NOMO-1 treated with dmso at 0.1 percent for 144 hours (cell line): ENCODE data around the gene TEX54.
"Not testable (repeated sequence)": the region's sequence is repeated elsewhere in the genome, so short reads cannot be mapped to it uniquely, and the experiment has no call there.

ENCODE experiments used
- DNase-seq: peaks from one replicate; lab custom pipeline; 2025; ENCODE audit not compliant: unreplicated experiment; lab: John Stamatoyannopoulos, UW

Gene TEX54

DNA sequence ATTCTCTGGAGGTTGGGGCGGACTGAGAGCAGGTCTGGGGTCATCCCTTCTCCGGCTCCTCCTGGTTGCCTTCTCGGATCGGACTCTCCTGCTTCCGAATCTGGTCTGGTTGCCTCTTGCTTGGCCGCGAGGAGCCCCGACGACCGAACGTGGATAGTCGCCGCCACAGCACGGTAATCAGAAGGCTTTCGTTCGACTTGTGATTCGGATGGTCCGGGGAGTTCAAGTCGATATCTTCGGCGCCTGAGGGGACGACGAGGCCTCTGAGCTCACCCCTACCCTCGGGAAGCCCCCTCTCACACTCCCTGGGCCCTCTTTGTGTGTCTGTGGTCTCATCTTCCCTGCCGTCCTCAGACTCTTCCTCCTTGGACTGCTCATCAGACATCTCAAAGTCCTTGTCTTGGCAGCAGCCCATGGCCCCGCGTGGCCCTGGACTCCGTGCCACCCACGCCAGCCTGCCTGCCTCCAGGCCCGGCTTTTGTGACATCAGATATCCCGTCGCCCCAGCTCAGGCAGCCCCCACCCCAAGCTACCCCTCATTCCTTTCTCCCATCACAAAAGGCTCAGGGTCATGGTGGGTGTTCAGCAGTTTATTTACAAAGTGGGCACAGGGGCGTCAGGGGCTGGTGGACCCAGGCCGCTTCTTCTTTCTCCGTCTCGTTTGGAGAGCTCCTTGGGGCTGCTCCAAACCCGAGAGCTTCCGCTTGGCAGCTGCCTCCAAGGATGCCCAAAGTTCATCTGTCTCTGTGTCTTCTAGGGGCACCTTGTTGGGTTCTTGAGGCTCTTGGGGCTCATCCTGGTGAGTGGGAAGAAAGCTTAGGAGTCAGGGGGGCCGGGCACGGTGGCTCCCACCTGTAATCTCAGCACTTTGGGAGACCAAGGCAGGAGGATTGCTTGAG is at the start of gene TEX54:
TEX54 (minus strand) TSS at position 506 of the 899 bp plus-strand sequence.
- DNase-seq: no peak

DNA sequence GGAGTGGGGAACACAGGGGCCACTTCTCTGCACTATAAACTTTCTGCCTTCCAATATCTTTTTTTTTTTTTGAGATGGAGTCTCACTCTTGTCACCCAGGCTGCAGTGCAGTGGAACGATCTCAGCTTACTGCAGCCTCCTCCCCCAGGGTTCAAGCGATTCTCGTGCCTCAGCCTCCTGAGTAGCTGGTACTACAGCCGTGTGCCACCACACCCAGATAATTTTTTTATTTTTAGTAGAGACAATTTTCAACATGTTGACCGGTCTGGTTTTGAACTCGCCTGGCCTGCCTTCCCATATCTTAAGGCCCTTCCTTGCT is 49.7 kb upstream of the TEX54 start:
- DNase-seq: no peak

DNA sequence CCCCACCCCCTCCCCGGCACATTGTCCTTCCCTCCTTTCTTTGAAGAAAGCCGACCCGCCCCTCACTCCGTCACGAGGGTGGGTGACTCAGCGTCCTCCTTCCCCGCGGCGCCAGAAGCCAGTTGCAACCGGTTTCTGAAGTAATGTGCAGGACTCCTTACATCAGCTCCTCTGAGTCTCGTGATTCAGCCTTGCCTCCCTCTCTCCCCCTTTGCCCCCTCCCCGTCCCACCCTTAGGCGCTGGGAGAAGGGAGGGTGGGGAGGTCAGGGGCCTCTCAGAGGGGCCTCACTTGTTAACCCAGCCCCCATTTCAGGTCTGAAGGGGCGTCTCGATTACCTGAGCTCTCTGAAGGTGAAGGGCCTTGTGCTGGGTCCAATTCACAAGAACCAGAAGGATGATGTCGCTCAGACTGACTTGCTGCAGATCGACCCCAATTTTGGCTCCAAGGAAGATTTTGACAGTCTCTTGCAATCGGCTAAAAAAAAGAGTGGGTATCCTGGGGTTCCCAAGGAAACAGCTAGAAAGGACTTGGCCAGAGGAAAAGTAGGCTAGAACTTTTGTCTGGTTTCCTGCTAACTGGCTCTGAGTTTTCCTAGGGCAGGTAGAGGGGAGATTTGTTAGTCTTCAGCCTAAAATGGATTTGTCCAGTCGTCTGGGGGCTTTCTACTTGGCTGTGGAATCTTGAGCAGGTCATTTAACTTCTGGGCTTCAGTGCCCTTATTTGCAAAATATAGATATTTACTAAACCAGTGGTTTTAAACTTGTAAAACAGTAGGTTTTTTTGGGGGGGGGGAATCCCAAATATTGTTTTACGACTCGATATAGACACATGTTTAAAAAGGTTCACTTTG is 49.2 kb upstream of the TEX54 start:
- peak; percentile 94 for DNase-seq

DNA sequence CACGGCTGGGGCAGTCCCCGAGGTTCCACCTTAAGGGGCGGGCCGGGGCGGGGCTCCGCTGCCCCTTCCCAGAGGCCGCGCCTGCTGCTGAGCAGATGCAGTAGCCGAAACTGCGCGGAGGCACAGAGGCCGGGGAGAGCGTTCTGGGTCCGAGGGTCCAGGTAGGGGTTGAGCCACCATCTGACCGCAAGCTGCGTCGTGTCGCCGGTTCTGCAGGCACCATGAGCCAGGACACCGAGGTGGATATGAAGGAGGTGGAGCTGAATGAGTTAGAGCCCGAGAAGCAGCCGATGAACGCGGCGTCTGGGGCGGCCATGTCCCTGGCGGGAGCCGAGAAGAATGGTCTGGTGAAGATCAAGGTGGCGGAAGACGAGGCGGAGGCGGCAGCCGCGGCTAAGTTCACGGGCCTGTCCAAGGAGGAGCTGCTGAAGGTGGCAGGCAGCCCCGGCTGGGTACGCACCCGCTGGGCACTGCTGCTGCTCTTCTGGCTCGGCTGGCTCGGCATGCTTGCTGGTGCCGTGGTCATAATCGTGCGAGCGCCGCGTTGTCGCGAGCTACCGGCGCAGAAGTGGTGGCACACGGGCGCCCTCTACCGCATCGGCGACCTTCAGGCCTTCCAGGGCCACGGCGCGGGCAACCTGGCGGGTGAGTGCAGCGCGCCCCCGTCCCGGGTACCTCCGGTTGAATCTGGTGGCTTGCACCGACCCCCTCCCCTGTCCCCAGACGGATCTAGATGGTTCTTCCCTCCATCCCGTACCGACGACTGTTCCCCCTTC is 48.4 kb upstream of the TEX54 start, which contains the start of gene SLC3A2:
SLC3A2 (plus strand) TSS at position 94 of the 776 bp plus-strand sequence; CDS start at position 222, 128 bp downstream.
- peak; percentile 85 for DNase-seq

DNA sequence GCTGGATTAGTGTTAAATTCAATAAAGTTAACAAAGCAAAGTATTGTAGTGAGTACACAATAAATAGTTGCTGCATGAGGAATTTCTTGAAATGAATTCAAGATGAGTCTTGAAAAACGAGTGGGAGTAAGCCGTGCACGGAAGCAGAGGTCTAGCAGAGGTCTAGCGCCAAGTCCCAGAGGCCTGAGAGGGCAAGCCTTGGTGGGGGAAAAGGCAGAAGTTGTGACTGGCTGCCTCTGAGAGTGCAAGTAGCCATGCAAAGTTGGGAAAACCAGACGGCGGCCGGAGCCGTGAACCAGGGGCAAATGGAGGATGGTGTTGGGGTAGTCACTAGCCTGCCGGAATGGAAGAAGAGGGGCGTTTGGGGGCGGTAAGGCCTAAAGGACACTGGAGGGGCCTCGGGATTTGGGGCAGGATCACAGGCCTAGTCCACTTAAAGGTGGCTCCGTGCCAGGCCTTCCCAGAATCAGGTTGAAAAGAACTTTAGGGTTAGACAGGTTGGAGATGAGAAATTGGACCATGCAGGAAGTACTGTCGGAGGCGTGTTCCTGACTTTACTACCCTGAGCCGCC is 47.7 kb upstream of the TEX54 start:
- DNase-seq: peak; percentile 34

DNA sequence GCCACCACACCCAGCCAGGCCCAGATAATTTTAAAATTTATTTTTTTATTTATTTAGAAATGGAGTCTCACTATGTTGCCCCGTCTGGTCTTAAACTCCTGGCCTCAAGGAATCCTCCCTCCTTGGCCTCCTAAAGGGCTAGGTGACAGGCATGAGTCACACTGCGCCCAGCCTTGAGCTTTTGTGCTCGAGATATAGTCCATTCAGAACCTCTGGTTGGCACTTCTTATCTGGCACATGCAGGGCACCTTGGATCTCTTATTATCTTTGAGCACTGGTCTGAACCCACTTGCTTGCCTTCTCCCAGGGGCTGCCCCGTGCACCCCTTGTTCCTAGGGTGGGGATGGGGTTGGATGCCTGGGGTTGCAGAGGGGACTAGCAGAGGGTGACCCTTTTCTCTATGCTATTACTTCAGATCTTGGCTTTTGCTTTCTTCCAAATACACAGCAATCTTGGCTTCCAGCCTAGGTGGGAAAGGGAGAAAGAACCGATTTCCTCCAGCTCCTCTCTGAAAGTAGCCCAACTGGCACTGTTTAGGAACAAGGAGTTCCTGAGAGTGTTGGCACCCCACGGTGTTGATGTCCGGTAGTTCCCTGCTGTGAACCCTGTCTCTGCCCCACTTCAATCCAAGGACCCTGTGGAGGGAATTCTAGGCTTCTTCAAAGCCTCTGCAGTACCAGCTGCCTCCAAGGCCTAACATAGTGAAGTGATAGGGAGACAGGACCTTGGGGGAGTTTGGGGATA is 46.8 kb upstream of the TEX54 start:
- no peak for DNase-seq

DNA sequence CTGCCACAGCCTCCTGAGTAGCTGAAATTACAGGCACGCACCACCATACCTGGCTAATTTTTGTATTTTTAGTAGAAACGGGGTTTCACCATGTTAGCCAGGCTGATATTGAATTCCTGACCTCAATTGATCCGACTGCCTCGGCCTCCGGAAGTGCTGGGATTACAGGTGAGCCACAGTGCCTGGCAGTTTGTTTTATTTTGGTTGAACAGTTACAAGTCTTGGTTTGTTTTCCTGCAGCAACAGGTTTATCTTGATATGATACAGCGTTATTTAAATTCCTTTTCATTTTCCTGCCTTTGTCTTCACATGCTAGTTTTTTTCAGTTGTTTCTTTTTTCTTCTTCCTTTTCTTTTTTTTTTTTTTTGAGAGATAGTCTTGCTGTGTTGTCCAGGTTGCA is 44.1 kb upstream of the TEX54 start:
- no peak for DNase-seq

DNA sequence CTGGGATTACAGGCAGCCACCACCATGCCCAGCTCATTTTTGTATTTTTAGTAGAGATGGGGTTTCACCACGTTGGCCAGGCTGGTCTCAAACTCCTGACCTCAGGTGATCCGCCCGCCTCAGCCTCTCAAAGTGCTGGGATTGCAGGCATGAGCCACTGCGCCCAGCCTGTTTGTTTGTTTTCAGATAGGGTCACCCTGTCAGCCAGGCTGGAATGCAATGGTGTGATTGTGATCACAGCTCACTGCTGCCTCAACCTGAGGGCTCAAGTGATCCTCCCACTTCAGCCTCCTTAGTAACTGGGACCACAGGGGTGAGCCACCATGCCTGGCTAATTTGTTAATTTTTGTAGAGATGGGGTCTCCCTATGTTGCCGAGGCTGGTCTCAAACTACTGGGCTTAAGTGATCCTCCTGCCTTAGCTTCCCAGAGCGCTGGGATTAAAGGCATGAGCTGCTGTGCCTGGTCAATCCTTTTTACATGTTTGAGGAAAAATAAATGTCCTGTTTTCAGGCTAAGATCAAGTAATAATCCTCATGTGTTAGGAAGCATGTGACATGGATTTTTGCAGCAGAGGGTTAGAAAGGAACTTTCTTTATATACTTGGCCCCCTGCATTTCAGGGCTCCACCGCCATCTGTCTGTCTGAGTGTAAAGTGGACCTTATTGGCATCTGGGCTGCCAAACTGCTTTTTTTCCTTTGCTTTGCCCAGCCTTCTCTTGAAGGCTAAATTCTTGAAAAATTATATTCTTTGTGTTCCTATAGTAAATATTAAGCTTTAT is 43.2 kb upstream of the TEX54 start:
- no peak for DNase-seq

DNA sequence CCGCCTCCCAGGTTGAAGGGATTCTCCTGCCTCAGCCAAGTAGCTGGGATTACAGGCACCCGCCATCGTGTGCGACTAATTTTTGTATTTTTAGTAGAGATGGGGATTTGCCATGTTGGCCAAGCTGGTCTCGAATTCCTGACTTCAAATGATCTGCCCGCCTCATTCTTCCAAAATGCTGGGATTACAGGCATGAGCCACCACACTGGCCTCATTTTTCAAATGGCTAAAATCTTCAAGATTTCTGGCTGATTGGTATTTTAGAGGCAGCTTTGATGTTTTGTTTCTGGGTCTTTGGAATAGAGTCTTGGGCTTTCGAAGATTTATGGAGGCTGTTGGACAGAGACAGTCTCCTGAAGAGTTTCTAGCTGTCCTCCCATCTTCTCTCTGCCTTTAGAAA is 42.2 kb upstream of the TEX54 start:
- DNase-seq: no peak

DNA sequence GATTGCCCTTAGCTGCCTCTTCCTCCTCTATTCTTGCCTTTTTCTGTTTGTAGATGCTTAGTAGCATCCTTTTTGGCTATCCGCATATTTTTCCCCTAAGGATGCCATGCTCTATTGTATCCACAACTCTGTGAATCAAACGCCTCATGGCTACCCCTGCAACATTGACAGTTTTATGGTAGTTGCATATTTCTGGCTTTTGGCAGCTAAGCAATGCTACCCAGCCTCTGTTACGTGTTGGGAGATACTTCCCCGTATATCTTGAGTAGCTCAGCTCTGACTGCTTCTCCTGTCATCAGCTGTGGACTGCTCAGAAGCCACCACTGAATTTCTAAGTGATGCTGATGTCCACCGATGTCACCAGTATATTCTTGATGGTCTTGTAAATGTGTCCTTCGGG is 33.0 kb upstream of the TEX54 start:
- DNase-seq: no peak

DNA sequence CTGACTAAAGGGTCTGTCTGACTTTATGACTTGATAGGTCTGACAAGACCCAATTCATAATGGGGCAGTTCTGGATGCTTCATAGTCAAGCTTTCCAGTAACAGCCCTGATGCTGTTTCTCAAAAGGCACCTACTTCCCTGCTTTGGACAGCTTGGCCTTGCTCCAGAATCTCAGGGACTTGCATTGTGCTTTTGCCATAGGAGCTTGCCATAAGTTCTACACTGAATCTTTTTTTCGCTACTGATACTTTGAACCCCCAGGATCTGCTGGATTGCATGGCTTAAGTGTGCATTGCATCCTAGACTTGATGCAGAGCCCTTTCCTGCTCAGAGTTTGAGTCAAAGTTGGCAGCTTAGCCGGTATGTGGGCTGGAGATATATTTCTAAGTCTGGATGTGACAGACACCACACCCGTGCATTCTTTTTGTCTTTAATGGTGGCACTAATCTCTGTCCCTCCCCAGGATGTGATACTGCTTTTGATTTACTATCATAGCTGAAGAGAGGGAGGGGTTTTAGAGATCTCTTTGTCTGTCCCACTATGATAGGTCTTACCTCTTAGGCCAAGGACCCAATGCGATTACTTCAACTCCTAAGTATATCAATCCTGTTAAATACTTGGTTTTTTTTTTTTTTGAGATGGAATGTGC is 31.2 kb upstream of the TEX54 start:
- no peak for DNase-seq

DNA sequence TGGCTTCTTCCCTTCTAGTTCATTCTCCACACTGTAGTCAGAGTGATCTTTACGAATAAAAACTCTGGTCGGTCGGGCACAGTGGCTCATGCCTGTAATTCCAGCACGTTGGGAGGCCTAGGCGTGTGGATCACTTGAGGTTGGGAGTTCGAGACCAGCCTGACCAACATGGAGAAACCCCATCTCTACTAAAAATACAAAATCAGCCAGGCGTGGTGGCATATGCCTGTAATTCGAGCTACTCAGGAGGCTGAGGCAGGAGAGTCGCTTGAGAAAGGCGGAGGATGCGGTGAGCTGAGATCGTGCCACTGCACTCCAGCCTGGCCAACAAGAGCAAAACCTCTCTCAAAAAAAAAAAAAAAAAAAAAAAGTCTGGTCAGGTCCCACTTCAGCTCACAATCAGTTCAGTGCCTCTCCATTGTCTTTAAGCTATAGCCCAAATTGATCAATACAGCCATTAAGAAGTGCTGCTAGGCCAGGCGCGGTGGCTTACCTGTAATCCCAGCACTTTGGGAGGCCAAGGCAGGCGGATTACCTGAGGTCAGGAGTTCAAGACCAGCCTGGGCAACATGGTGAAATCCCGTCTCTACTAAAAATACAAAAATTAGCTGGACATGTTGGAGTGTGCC is 29.0 kb upstream of the TEX54 start:
- DNase-seq: not testable (repeated sequence)

DNA sequence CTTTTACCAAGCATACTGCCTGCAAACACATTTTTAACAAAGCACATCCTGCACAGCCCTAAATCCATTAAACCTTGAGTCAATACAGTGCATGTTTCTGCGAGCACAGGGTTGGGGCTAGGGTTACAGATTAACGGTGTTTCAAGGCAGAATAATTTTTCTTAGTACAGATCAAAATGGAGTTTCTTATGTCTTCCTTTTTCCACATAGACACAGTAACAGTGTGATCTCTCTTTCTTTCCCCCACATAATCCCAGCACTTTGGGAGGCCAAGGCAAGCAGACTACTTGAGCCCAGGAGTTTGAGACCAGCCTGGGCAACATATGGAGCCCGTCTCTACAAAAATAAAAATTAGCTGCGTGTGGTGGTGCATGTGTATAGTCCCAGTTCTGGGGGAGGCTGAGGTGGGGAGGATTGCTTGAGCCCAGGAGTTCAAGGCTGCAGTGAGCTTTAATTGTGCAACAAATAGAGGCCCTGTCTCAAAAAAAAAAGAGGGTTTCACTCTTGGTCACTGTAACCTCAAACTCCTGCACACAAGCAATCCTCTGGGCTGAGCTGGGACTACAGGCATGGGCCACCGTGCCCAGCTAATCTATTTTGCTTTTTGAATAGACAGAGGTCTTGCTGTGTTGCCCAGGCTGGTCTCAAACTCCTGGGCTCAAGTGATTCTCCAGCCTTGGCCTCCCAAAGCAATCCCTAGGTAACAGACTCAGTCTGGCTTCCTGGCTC is 28.4 kb upstream of the TEX54 start:
- DNase-seq: no peak

DNA sequence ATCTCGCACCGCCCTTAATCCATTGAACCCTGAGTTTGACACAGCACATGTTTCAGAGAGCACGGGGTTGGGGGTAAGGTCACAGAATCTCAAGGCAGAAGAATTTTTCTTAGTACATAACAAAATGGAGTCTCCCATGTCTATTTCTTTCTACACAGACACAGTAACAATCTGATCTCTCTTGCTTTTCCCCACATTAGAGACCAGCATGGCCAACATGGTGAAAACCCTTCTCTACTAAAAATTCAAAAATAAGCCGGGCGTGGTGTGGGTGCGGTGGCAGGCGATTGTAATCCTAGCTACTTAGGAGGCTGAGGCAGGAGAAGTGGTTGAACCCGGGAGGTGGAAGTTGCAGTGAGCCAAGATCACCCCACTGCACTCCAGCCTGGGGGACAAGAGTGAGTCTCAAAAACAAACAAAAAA is 26.7 kb upstream of the TEX54 start:
- DNase-seq: not testable (repeated sequence)

DNA sequence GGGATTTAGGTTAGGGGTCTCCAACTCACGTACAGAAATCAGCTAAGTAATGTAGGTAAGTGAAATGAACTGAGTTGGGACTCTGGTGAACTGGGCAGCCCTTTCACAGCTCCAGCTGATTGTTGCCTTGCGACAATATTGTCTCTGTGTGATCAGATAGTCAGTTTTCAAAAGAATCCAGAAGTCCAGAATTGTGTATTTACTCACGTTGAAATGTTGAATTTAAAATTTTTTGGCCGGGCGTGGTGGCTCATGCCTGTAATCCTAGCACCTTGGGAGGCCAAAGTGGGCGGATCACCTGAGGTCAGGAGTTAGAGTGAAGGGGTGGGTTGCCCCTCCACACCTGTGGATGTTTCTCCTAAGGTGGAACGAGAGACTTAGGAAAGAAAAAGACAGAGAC is 25.6 kb upstream of the TEX54 start:
- no peak for DNase-seq

DNA sequence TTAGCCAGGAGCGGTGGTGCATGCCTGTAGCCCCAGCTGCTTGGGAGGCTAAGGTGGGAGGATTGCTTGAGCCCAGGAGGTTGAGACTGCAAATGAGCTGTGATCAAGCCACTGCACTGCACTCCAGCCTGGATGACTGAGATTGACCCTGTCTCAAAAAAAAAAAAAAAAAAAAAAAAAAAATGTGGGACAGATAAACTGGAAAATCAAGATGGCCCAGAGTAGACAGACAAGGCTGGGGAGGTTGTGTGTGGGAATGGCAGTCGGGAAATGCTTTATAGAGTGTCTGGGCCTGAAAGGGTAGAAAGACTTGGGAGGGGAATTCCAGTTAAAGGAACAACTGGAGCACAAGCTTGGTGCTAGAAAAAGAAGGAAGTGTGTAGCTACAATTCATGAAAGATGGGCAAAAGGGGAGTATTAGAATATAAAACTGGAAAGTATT is 24.9 kb upstream of the TEX54 start:
- no peak for DNase-seq

DNA sequence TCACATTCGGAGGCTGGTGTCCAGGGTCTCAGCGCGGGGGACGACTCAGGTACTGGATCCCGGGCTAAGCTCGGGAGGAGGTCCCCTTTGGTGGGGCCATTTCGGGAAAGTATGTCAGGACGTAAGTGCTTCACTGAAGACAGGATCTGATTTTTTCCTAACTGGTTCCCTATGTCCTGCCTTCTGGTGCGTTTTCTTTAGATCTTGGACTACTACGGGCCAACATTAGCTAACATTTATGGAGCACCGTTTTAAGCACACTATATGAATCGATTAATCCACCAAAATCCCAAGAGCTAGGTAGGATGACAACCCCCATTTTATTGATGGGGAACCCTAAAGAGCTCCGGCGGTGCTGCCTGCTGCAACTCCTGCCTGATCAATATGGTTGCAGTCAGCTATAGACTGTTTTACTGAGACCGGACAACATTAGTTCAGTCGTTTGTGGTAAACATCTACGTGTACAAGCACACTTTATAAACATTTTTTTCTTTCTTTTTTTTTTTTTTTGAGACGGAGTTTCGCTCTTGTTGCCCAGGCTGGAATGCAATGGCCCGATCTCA is 23.8 kb upstream of the TEX54 start:
- no peak for DNase-seq
